K562 (cell line): ENCODE measurements around the gene CRYBG2.

Experiments used
- CHD1 ChIP-seq: fragments of 200-600 bp; sonication (generic); IDR thresholded peaks from one replicate; pipeline ENCODE4 v1.6.1; 2012; ENCODE audit warnings: mild to moderate bottlenecking, moderate library complexity, low read length, inconsistent platforms
- DNMT1 ChIP-seq: fragments of 450-650 bp; IDR thresholded peaks from 2 replicates; pipeline ENCODE4 v1.6.1; 2016; ENCODE audit warnings: antibody characterized with exemption, mild to moderate bottlenecking
- EP300 ChIP-seq: IDR thresholded peaks from 2 replicates; pipeline ENCODE4 v1.6.1; 2012; ENCODE audit warnings: low read length, improper control_type of control experiment
- HOMEZ ChIP-seq: fragments of 250-450 bp; sonication (Bioruptor Pico); IDR thresholded peaks from 2 replicates; pipeline ENCODE4 v1.4.0; 2020; ENCODE audit warnings: mild to moderate bottlenecking, moderate library complexity
- MBD1 ChIP-seq: fragments of 250-450 bp; sonication (Bioruptor Pico); IDR thresholded peaks from 2 replicates; pipeline ENCODE4 v1.8.0; 2022; ENCODE audit warnings: inconsistent platforms
- POLR2AphosphoS5 ChIP-seq: IDR thresholded peaks from 2 replicates; pipeline ENCODE4 v1.6.1; 2011; ENCODE audit warnings: mild to moderate bottlenecking, low read depth, low read length, moderate library complexity; ENCODE audit not compliant: control insufficient read depth, insufficient read depth
- SFPQ ChIP-seq: fragments of 200-400 bp; formaldehyde crosslinking; IDR thresholded peaks from 2 replicates; pipeline ENCODE4 v1.6.1; 2017; ENCODE audit warnings: mild to moderate bottlenecking, low read depth, low read length, moderate library complexity
- ZBTB40 ChIP-seq, 2 experiments: fragments of 450-650 bp in 1 of 2; sonication (generic) in 1 of 2; formaldehyde crosslinking in 1 of 2; IDR thresholded peaks; 2 replicates each; pipeline versions ENCODE4 v1.7.1 to v1.9.0; 2016 to 2022; ENCODE audit warnings: inconsistent platforms in 1 of 2, mild to moderate bottlenecking in 1 of 2, missing genetic modification reagents in 1 of 2
- ZNF785 ChIP-seq: fragments of 250-450 bp; sonication (Bioruptor Pico); IDR thresholded peaks from 2 replicates; pipeline ENCODE4 v1.4.0; 2020; ENCODE audit warnings: mild to moderate bottlenecking

- TF ChIP-seq SFPQ (no peak), ZBTB40 (IDR thresholded peaks at IDR 0.05) (no peak), ZBTB40 (CRISPR knock-in tag; IDR thresholded peaks at IDR 0.05) (no peak), ZNF785 (CRISPR knock-in tag) (no peak), CHD1 (no peak), POLR2AphosphoS5 (no peak), MBD1 (no peak), EP300 (no peak), DNMT1 (no peak), HOMEZ (CRISPR knock-in tag) (no peak)
These were observed 4.1 kb downstream of the CRYBG2 start for GRCh38 chr1:26349877-26350244.
